Stromal cell of bone marrow (primary cell): ENCODE results near the gene PRXL2A.

Experiments
- DNase-seq: peaks from one replicate; pipeline ENCODE4 v3.0.0-alpha.2; 2012; ENCODE audit warnings: low read depth

PRXL2A gene

DNA sequence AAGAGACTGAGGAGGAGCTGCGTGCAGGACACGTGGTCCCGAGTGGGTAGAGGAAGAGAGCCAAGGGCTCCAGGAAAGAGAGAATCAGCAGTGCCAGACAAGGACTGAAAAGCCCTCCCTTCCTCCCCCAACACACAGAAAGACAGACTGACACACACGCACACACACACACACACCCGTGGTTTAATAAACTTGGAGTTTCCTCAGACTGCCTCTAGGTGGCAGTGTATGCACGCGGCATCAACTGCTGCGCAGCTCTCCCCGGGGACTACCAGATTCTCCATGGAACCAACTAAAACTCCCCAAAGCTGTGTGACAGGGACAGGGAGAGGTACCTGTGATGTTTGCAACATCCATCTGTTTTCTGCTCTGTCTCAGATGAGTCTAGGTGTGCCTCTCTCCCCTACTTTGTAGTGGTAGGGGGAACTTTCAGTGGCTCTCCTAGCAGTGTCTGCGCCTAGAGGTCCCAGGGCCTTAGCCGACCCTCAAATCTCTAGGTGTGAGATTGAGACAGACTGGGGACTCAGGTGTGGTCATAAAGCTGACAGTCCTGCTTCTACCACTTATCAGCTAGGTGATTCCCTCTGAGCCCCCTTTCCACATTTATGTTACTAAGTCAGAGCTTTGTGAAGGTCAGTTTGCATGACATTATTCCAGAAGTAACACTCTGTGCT, 36.4 kb downstream of the PRXL2A start:
- DNase-seq: no peak

DNA sequence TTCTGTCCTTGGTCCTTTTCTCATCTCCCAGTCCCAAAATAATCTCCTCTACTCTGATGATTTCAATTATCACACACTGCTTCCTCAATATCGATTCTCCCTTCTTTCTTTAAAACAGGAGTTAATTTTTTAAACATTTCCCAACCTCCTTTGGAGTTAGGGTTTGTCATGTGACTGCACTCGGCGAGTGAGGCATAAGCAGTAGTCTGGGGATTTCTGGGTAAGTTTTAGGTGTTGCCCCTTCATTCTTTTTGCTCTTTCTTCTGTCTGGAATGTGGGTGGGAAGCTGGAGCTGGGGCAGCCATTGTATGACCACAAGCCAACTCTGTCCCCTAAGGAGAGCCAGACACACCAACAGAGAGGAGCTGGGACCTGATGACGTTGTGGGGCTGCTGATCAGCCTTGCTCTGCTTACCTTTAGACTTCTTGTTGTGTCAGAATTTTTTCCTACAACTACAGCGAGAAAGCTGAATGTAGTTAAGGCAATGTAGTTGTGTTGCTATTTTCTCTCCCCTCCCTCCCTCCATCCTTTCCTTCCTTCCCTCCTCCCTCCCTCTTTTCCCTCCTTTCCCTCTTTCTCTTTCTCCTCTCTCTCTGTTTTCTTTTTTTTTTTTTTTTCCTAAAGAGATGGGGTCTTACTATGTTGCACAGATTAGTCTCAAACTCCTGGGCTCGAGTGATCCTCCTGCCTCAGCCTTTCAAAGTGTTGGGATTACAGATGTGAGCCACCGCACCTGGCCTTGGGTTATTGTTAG, 39.3 kb downstream of the PRXL2A start:
- no peak for DNase-seq

DNA sequence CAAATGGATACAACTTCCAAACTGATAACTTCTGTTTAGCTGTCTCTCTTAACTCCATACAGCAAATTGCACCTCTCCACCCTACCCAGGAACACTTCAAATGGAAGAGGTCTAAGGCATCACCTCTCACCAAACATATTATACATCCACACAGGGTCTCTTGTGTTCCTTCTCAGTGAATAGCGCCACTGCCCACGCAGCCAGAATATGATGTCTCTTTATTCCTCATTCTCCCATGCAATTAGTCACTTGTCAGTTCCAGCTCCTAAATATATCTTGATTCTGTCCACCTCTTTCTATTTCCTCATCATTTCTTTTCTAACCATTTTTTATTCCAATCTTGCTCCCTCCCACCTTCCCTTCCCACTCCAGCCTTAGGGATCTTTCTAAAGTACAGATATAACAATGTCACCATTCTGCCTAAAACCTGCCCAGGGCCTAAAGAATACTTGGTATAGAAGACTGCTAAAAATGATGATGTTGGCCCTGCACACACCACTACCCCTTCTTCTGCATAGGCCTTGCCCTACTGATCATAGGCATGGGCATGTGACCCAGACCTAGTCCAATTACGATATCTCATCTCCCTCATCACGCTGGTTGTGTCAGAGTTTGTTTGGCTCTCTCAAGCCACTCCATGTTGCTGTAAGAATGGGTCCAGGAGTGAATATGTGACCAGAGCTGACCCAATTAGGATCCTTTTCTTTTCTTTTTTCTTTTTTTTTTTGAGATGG, 40.0 kb downstream of the PRXL2A start:
- no peak for DNase-seq

DNA sequence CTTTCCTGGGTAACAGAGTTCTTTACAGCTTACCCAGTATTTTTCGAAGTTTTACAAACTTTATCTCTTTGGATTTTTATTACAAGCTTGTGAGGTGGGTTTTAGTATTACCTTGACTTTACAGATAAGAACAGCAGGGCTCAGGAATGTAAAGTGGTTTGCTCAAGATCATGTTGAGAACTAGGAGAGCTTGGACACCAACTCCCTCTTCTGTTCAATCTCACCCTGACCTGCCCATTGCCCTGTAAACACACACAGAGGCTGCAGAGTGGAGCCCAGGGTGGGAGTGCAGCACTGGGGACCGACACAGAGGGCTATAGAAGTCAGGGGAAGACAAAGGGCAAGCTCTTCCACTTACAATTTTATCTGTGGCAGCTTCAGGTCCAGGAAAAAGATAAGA, 41.2 kb downstream of the PRXL2A start:
- no peak for DNase-seq

DNA sequence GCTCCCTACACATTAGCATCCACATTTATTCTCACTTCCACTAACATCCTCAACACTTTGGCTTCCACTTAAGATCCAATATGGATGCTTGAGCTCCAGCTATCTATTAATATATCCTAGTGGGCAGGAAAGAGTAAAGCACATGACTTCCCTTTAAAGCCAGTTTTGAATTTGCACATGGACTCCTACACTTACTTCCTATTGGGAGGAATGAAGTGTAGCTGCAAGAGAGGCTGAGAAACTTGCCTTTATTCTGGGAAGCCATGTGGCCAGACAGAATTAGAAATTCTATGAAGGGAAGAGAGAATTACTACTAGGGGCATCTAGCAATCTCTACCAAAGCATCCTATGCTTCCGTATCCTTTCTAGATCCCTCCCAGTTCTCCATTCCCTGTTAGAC, 42.8 kb downstream of the PRXL2A start:
- DNase-seq: no peak

DNA sequence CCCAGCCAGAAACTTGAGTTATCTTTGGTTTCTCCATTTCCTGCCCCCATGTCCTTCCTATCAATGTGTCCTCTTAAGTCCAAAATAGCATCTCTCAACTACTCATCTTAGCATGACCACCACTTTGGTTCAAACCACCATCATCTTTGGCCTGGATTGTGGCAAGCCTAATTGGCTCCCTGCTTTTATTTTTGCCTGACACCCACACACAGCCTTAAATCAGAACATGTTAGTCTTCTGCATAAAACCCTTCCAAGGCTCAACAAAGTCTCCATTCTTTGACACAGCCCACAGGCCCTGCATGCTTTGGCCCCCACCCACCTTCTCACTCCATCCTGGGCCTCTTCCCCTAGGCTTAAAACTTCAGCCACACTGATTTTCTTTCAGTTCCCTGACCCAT, 43.7 kb downstream of the PRXL2A start:
- DNase-seq: no peak

DNA sequence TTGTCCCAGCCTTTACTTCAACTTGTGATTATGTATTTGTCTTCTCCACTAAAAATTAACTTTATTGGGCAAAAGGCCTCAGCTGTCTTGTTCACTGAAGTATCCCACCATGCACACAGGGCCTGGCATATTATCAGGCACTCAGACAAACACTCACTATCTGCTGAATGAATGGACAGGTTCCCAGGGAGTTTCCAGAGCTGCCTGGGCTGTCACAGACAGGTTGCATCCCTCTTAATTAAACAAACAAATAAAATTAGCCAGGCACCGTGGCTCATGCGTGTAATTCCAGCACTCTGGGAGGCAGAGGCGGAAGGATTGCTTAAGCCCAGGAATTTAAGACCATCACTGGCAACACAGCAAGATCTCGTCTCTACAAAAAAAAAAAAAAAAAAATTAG, 44.3 kb downstream of the PRXL2A start:
- no peak for DNase-seq

DNA sequence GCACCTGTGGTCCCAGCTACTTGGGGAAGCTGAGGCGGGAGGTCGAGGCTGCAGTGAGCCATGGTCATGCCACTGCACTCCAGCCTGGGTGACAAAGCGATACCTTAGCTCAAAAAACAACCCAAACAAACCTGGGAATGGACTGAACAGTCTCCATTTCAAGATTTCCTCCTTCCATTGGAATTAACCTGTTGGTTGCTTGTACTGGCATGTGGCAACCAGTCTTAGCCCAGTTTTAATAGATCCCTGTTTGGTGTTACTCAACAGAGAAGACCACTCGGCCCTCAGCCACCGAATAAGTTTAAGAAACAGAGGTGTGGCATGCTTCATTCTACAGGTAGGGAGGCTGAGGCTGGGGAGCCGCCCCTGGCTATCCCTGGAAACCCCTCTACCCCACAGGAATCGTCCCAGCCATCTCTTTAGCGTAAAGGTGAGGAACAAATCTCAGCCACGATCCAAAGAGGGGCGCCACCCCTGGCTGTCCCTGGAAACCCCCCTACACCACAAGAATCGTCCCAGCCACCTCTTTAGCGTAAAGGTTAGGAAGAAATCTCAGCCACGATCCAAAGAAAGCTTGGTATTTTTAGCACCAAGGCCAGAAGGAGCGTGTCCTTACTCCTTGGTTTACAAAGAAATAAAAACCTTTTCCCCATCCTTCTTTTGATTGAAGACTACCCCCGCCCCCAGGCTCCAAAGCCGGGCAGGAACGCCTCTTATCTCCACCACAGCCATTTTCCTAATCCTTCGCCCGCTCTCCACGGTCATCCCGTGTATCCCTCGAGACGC, 44.9 kb downstream of the PRXL2A start:
- DNase-seq: no peak

DNA sequence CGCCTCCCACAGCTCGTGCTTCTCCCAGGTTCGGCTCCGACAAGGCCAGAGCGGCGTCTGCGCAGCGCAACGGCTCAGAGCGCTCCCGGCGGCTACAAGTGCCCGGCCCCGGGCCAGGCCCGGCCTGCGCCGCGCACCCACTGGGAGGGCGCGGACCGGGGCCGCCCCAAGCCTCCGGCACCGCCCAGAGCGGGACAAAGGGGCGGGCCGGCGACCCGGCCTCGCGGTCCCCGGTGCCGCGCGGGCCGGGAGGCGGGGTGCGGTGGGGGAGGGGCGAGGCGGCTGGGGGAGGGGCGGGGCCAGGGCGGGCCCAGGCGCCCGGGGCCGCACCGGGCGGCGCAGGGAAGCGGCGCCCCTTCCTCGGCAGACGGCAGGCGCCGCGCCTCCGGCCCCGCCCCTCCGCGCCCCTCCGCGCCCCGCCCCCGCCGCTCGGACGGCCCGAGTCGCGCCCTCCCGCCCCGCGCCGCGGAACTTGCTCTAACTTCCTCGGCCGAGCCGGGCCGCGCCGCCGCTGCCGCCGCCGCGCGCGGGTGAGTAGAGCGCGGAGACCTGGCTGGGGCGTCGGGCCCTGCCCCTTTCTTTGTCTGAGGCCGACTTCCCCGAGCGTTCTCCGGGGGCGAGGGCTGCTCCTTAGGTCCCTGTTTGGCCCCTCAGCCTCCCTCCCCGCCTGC, 45.6 kb downstream of the PRXL2A start, which contains the start of gene TSPAN14:
TSS of gene TSPAN14 (plus strand) at position 469 of the 671 bp plus-strand sequence. CDS start 34,924 bp downstream, outside the sequence.
- DNase-seq: peak; percentile 57

DNA sequence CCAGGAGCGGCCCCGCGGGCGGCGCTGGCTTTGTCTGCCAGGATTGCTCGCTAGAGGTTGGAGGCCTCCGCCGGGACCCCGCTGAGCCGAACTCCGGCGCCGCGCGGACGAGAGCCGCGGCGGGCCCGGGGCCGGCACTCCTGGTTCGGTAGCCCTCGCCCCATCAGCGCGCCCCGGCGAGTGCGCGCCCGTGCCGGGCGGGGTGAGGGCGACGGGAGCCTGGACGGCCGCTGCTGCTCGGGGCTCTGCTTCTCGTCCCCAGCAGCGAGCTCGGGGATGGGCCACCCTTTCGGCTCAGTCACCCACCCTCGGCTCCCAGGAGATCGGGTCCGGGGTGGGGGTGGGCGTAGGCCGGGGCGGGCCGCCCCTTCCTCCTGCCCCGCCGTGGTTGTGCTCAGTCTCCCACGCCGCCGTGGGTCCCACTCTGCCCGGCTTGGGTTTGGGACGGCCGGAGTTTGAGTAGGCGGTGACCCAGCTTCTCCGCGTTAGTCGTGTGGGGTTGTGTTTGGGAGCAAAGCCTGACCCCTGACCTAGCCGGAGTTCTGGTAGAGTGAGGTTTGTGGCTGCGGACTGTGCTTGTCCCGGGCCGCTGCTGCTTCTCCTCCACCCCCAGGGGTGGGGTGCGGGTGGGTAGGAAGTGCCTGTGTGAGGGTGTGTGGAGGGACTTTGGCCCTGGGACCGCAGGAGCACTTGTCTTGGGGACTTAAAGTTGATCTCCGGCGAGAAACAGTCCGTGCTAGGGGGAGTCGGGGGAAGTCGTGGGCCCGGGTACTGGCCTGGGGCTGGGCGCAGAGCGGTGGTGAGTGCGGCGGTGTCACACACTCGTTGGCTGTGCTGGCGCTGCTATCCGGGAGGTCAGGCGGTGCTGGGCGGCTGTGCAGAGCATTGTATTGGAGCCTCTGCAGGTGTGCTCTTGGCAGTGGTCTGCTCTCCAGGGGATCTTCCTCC, 46.4 kb downstream of the PRXL2A start:
- DNase-seq: no peak

DNA sequence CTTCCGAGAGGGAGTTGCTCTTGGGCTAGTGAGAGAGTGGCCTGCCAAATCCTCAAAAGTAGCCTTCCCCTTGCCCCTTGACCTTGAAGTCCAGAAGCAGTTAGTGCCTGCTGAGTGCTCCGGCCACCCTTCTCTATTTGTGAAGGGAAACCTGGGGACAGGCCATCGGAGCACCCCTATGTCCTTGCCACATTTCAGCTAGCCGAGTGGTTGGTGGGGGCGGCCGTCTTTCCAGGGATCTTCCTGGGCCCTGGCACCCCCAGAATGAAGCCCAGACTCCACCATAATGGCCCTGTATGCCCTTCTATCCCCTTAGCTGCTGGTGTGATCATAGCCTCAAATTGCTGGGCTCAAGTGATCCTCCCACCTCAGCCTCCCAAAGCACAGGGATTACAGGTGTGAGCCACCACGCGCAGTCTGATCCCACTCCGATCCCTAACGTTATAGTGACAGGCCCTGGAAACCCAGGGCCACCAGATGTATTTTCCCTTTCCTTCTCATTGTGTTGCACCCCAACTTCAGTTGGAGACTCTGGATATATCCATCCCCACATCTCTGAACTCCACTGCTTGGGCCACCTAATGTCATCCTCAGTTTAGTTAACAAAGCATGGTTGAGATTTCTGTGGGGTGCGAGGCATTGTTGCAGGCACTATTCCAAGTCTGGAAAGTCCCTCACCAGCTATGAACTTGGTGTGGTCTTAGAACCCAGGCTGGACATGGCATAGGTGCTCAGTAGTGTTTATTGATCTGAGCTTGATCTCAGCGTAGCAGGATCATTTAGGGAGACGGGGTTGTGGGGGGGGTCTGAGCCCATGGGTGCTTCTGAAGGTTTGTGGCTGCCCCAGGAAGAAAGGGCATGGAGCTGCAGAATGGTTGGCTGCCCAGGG, 47.4 kb downstream of the PRXL2A start:
- DNase-seq: no peak

DNA sequence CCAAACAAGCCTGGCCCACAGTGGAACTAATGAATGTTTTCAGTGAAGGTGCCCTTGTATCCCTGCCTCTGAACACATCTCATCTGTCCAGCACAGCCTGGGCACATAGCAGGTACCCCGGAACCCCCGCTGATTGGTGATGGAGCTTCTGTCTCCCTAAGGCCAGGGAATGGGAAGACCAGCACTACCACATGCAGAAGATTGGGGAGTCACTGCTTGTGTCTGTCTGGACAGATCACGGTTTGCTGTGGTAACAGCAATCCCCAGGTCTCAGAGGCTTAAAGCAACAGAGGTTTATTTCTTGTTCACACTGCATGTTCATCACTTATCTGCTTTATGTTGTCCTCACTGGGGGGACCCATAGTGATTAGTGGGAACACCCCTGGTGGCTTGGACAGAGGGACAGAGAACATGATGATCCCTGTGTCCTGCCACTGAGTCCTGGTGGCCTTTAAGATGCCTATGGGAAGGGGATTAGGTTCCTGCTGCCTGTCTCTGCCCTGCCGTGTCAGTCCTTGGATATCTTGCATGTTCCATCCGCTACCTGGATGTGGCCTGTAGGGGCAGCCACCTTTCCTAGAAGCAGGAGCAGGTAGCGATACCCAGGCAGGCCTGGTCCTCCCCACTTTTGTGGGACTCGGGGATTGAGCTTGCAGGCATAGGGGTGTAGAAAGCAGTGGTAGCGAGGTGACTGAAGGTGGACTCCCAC, 49.4 kb downstream of the PRXL2A start:
- no peak for DNase-seq

DNA sequence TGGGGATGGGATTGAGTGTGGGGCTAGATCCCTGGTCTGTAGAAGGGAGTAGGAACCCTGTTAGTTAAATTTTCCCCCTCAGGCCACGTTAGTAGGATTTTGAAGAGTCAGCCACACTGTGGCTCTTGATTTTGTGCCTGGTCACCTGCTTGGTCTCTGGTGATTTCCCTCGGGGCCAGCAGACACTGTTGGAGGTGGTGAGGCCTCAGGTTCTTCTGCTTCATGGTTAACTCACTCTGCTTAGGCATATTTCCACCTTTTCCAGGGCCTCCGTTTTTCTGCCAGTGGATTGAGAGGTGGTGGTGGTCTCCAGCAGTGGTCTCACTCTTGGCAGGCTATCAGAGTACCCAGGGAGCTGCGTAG, 49.9 kb downstream of the PRXL2A start:
- DNase-seq: no peak

DNA sequence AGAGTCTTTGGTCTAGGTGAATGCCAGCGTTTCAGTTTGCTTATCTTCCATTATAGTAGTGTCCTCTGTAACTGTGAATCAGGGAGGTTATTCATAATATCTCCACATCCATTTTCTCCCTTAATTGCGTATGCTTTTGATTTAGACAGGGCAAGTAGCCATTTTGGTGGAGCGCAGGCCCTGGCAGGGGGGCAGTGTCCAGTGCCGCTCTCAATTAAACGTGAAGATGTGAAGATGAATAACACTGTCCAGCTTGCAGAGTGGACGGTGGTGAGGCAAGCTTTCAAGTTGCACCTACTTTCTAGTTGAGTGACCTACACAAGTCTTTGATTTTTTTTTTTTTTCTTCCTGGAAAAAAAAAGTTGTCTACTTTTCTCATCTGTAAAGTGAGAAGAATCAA, 50.3 kb downstream of the PRXL2A start:
- DNase-seq: no peak

DNA sequence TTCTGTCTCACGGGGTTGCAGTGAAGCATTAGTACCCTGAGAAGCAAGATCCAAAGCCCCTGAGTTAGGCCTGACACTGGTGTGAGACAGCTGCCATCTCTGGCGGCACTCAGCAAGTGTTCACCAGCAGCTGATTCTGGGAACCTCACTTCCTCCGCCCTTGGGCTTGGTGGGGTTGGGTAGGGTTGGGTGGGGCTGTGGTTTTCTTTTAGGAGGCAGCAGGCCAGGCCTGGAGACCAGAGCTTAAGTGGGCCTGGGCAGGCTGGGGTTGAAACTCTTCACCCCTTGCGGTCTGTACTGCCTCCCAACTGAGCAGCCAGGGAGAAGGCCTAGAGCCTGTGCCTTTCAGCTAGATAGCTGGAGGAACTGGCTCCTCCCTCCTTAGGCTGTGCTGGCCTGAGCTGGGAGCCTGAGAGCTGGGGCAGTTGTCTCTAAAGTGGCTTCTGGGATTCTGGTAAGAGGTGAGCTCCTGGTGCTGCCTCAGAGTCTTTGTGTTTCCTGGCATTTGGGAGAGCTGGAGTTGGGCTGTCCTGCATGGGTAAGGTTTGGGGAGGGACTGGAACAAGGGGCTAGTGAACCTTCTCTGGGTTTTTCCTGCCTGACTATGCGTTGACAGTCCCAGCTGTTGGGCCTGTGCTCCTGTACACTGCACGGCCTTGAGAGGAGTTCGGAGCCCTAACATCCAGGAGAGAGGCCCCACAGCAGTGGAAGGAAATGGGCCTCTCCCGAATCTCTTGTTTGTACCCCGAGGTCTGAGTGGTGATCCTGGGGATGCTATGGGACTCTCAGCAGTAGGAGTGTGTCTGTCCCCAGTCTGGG, 50.9 kb downstream of the PRXL2A start:
- peak; percentile 82 for DNase-seq

DNA sequence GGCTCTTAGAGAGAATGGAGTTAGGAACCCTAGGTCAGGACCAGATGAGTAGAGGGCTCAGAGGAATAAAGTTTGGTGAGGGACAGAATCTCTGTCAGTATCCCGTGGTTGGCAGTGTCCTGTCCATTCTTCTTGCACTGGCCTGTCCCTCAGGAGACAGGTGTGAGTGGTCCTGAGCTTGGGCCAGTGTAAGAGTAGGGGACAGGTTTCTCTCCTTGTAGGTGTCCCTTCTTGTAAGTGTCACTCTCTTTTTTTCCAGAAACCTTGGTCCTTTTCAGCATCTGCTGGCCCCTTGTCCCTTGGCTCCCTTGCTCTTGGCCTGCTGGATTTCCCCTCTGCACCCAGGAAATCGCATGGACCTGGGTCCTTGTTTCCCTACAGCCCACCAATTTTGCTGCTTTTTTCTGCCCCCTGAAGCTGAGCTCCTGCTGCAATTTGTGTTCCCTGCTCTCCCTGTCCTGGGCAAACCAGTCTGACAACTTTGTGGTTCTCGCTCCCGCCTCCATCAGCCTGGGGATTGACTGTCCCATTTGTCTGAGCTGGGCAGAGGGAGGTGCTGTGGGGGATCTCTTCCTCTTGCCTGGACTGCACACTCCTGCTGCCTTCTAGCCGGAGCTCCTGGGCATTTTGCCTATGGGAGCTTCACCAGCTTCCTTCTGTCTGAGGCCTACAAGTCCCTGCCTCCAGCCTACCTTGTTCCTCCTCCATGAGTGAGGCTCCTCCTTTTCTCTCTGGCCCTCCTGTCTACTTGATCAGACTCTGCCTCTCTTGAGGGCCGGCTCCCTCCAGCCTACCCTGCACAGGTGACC, 52.3 kb downstream of the PRXL2A start:
- no peak for DNase-seq
